NCI-H187 (cell line): ENCODE results near the gene PCDHAC2.

Experiments used
- DNase-seq, 2 experiments: peaks; one replicate each; lab custom pipeline; 2025; lab: John Stamatoyannopoulos, UW

The PCDHAC2 gene, protein sequence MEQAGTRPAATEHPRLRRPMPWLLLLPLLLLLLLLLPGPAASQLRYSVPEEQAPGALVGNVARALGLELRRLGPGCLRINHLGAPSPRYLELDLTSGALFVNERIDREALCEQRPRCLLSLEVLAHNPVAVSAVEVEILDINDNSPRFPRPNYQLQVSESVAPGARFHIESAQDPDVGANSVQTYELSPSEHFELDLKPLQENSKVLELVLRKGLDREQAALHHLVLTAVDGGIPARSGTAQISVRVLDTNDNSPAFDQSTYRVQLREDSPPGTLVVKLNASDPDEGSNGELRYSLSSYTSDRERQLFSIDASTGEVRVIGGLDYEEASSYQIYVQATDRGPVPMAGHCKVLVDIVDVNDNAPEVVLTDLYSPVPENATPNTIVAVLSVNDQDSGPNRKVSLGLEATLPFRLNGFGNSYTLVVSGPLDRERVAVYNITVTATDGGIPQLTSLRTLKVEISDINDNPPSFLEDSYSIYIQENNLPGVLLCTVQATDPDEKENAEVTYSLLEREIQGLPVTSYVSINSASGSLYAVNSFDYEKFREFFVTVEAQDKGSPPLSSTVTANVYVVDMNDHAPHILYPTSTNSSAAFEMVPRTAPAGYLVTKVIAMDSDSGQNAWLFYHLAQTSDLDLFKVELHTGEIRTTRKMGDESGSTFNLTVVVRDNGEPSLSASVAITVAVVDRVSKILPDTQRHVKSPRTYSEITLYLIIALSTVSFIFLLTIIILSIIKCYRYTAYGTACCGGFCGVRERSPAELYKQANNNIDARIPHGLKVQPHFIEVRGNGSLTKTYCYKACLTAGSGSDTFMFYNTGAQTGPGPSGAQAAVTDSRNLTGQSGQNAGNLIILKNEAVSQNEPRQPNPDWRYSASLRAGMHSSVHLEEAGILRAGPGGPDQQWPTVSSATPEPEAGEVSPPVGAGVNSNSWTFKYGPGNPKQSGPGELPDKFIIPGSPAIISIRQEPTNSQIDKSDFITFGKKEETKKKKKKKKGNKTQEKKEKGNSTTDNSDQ

GRCh38 chr5:140966293-140967225 is at the start of gene PCDHAC2:
TSS of gene PCDHAC2 (plus strand) at chr5:140966476. CDS start at chr5:140966767, 291 bp downstream.
- DNase-seq = peak in 1 of 2 experiments; percentile 1

DNA sequence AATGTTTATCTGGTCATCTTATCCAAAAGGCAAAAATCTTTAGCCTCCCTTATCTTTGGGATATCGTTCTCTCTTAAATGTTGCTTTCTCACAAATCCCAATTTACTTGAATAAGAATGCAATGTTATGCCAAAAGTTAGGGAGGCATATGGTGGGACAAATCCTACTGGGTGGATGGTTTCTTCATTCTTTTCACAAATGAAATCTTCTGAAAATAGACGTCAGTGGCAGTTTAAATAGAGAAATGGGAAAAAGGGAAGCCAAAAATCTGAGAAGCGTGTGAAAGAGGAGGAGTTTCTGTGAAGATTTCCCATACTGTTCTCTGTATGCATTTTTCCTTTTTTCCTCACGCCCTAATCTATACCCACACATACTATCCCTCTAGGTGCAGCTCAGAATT is 42.7 kb upstream of the PCDHAC2 start:
- no peak for DNase-seq

- peak in 1 of 2 experiments; percentile 76 for DNase-seq
Measured at GRCh38 chr5:140925806-140926442, 40.4 kb upstream of the PCDHAC2 start, which contains the start of gene PCDHAC1. TSS of gene PCDHAC1 (plus strand) at chr5:140926299. CDS start at chr5:140926893, 594 bp downstream.

DNA sequence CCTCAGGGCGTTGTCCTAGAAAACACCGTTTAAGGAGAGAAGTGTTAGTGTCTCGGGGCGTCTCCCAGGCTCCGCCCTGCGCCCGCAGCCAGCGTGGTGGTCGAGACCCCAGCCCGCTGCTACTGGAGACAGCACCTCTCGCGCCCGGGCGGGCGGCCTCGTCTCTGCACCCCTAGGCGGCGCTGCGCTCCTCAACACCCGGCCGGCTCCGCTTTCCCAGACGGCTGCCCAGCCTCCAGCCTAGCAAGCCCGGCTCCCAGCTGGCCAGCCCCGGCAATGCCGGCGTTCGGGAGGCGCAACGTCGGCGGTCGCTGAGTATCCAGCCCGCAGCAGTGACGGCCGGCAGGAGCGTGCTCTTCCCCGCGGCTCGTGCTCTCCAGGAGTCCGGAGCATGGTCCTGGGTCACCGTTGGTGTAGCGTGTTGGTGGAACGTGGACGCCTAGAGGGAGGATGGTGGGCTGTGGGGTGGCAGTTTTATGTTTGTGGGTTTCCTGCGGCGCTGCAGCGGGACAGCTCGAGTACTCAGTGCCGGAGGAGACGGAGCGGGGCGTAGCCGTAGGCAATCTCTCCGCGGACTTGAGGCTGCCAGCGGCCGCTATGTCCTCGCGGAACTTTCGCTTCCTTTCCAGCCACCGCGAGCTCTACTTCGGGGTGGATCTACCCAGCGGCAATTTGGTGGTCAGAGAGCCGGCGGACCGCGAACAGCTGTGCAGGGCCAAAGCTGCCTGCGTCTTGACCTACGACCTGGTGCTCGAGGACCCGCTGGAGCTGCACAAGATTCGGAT is 39.6 kb upstream of the PCDHAC2 start:
- peak; percentile 70 to 76 for DNase-seq

DNA sequence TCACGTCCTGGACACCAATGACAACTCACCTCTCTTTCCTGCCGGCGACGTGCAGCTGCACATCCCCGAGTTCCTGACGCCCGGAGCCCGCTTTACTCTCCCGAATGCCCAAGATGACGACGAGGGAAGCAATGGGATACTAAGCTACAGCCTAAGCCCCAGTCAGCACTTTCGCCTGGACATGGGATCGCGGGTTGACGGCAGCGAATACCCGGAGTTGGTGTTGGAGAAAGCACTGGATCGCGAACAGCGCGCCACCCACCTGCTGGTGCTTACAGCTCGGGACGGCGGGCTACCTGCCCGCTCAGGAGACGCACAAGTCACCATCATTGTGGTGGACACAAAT is 39.1 kb upstream of the PCDHAC2 start:
- DNase-seq = no peak

DNA sequence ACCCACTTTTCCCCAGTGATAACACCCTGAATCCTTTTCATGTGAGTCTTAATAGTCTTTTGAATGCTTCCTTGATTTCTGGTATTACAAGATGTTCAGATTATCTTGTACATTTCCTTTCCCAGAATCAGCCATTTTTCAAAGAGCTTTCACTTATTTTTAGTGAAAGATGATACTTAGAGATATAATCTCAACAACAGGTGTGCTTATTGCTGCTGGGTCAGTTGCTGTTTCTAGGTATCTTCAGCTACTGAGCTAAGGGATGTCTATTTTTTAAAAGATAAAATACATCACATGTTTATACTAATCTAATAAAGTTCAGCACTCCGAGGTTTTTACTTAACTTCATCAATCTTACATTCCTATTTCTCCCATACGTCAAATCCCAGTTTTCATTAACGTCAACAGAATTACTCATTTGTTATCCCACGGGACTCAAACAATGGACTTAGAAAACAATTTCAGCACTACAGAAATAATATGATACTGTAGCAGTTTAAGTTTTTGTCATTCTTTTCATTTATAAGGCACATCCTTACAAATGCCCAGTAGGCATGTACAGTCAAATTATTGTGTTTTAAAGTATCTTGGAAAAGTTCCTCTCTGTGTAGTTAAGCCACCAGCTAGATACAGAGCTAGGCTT is 31.2 kb upstream of the PCDHAC2 start:
- no peak for DNase-seq

GRCh38 chr5:140946578-140946977 is 19.7 kb upstream of the PCDHAC2 start:
- no peak for DNase-seq

DNA sequence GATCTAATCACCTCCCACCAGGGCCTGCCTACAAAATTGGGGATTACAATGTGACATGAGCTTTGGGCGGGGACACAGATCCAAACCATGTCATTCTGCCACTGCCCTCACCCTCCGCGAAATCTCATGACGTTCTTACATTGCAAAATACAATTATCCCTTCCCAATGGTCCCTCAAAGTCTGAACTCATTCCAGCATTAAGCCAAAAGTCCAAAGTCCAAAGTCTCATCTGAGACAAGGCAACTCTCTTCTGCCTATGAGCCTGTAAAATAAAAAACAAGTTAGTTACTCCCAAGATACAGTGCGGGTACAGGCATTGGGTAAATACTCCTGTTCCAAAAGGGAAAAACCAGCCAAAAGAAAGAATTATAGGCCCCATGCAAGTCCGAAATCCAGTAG is 14.6 kb upstream of the PCDHAC2 start:
- DNase-seq = no peak

- no peak for DNase-seq
Measured at GRCh38 chr5:140953234-140953633, 13.0 kb upstream of the PCDHAC2 start.

GRCh38 chr5:140962190-140962589 is 4.1 kb upstream of the PCDHAC2 start:
- DNase-seq = no peak

DNA sequence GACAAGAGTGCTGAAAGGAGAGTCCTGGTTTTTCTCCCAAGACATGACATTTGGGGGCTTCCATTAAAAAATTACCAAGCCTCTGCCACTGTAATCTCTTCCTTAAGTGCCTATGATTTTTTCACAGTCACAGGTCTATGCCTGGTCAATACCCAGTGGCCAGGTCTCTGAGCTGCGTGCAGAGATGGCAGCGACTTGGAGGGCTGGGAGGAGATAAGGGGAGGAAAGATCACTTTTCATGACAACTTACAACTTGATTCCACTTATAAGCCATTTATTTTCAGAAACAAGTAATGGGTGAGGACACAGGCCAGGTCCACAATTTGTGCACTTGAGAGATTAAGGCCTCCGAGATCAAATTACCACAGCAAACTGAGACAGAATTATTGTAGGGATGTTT is 1.9 kb upstream of the PCDHAC2 start:
- no peak for DNase-seq

DNA sequence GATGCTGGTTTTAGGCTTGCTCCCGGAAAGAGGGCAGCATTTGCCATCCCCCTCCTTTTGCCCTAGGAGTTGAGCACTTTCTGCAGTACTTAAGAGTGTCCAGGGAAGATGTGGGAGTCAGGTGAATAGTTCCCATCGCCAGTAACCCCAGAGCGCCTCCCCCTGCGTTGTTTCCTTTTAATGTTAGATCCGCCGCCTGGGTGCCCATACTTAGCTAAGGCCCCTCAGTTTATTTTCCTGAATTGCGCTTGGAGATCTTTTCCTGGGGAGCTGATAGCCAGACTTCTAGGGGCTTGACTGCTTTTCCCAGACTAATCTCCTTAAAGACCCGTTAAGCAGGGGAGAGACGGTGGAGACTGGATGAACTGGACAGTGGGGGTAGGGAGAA is 377 bp upstream of the PCDHAC2 start:
- no peak for DNase-seq

GRCh38 chr5:140967226-140967893 is 1.1 kb downstream of the PCDHAC2 start:
- no peak for DNase-seq

- no peak for DNase-seq
Measured at GRCh38 chr5:140969880-140970279, 3.6 kb downstream of the PCDHAC2 start.

DNA sequence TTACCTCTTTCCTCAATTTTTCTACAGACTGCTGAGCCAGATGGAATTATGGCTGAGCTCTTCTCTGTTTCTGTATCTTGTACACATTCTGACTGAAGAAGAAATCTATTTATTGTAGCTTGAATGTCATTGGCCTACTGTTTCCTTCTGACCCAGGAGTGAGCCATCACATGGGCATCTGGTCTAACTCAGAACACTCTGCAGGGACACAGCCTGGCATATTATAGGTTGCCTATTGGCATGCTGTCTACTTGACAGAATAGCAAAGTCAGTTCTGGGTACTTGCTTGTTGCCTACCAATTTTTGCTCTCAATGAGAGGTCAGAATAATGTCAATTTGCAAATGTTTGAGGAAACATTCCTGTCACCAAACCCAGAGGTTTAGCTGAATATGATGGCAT is 7.3 kb downstream of the PCDHAC2 start:
- DNase-seq = no peak

DNA sequence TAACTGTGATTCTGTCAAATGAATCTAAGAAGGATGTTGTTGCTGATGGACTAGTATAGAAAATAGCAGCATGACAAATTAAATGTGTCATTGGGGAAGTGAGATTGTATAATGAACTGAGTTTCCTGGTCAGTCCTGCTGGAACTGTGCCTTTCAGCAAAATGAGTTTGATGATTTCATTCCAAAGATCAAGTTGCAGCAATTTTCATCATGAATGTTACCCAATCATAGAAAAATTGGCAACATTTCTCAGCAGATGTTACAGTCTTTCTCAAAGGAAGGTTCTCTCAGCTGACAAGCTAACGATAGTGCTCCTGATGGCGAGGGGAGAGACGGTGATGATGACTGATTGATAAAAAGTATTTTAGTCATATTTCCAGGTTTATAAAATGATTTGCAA is 10.7 kb downstream of the PCDHAC2 start:
- DNase-seq = no peak

GRCh38 chr5:140978260-140978659 is 12.0 kb downstream of the PCDHAC2 start:
- no peak for DNase-seq

- DNase-seq = no peak
Measured at GRCh38 chr5:140978983-140979382, 12.7 kb downstream of the PCDHAC2 start.

GRCh38 chr5:140982083-140982716 is 15.9 kb downstream of the PCDHAC2 start:
- DNase-seq = no peak
